Measurements from ENCODE around the gene BTBD6.

BTBD6 gene

GRCh38 chr14:105214324-105214915 is 33.9 kb upstream of the BTBD6 start:
- TF ChIP-seq SIN3A (IDR thresholded peaks at IDR 0.05; ENCODE audit: borderline replicate concordance, insufficient read depth, low read length) (no peak), TAF1 (IDR thresholded peaks at IDR 0.05; ENCODE audit: borderline replicate concordance, insufficient read depth, low read length) (no peak), FOXP2 (optimal IDR thresholded peaks at IDR 0.05; ENCODE audit: borderline replicate concordance, extremely low read depth, extremely low read length, insufficient read depth) (no peak), POLR2AphosphoS5 (IDR thresholded peaks at IDR 0.05; ENCODE audit: low read depth, low read length) (no peak), REST (IDR thresholded peaks at IDR 0.05; ENCODE audit: insufficient read depth in 1 of 2, low read depth in 2 of 2, low read length in 2 of 2) (no peak)

- TF ChIP-seq REST (IDR thresholded peaks at IDR 0.05; ENCODE audit: insufficient read depth in 1 of 2, low read depth in 2 of 2, low read length in 2 of 2): no peak
- no peak for TF ChIP-seq POLR2AphosphoS5 (IDR thresholded peaks at IDR 0.05; ENCODE audit: low read depth, low read length)
- no peak for TF ChIP-seq SIN3A (IDR thresholded peaks at IDR 0.05; ENCODE audit: borderline replicate concordance, insufficient read depth, low read length)
- no peak for TF ChIP-seq TAF1 (IDR thresholded peaks at IDR 0.05; ENCODE audit: borderline replicate concordance, insufficient read depth, low read length)
- no peak for TF ChIP-seq FOXP2 (optimal IDR thresholded peaks at IDR 0.05; ENCODE audit: borderline replicate concordance, extremely low read depth, extremely low read length, insufficient read depth)
These were observed 32.7 kb upstream of the BTBD6 start for GRCh38 chr14:105215602-105216001.

- no peak for TF ChIP-seq REST (IDR thresholded peaks at IDR 0.05; ENCODE audit: insufficient read depth in 1 of 2, low read depth in 2 of 2, low read length in 2 of 2)
- no peak for TF ChIP-seq FOXP2 (optimal IDR thresholded peaks at IDR 0.05; ENCODE audit: borderline replicate concordance, extremely low read depth, extremely low read length, insufficient read depth)
- TF ChIP-seq POLR2AphosphoS5 (IDR thresholded peaks at IDR 0.05; ENCODE audit: low read depth, low read length): no peak
- no peak for TF ChIP-seq SIN3A (IDR thresholded peaks at IDR 0.05; ENCODE audit: borderline replicate concordance, insufficient read depth, low read length)
- no peak for TF ChIP-seq TAF1 (IDR thresholded peaks at IDR 0.05; ENCODE audit: borderline replicate concordance, insufficient read depth, low read length)
These were observed 31.7 kb upstream of the BTBD6 start for GRCh38 chr14:105216490-105217247.

- TF ChIP-seq SIN3A (IDR thresholded peaks at IDR 0.05; ENCODE audit: borderline replicate concordance, insufficient read depth, low read length): no peak
- no peak for TF ChIP-seq REST (IDR thresholded peaks at IDR 0.05; ENCODE audit: insufficient read depth in 1 of 2, low read depth in 2 of 2, low read length in 2 of 2)
- no peak for TF ChIP-seq POLR2AphosphoS5 (IDR thresholded peaks at IDR 0.05; ENCODE audit: low read depth, low read length)
- no peak for TF ChIP-seq FOXP2 (optimal IDR thresholded peaks at IDR 0.05; ENCODE audit: borderline replicate concordance, extremely low read depth, extremely low read length, insufficient read depth)
- no peak for TF ChIP-seq TAF1 (IDR thresholded peaks at IDR 0.05; ENCODE audit: borderline replicate concordance, insufficient read depth, low read length)
These were observed 30.6 kb upstream of the BTBD6 start for GRCh38 chr14:105217774-105218173.
